Fibroblast of lung (primary cell): Measurements from ENCODE around the gene CXCL13. TPM values are rescaled to one million over a fixed set of nuclear protein-coding genes. Genes with fewer than 3 reads are reported as not detected.
"Not testable (repeated sequence)": the region's sequence is repeated elsewhere in the genome, so short reads cannot be mapped to it uniquely, and the experiment has no call there.

Source experiments
- DNase-seq, 2 donors: peaks; one replicate each; pipeline versions ENCODE4 v3.0.0 to v3.0.0-alpha.2; 2010; ENCODE audit warnings: low read depth in 2 of 2
- H2AFZ ChIP-seq: 2 replicates; pipeline ENCODE4 v1.5.1; 2012; ENCODE audit warnings: low read length, control low read depth, inconsistent platforms
- H3K27ac ChIP-seq: 2 replicates; pipeline ENCODE4 v1.5.1; 2011; ENCODE audit warnings: low read length, control low read depth; ENCODE audit not compliant: insufficient read depth
- H3K27me3 ChIP-seq: 2 replicates; pipeline ENCODE4 v1.5.1; 2011; ENCODE audit warnings: mild to moderate bottlenecking, low read length; ENCODE audit not compliant: control insufficient read depth, insufficient read depth
- H3K36me3 ChIP-seq: 2 replicates; pipeline ENCODE4 v1.5.1; 2011; ENCODE audit warnings: low read length; ENCODE audit not compliant: control insufficient read depth, insufficient read depth
- H3K4me1 ChIP-seq: 2 replicates; pipeline ENCODE4 v1.5.1; 2011; ENCODE audit warnings: low read length; ENCODE audit not compliant: control insufficient read depth, insufficient read depth; ENCODE audit errors: extremely low read depth
- H3K4me2 ChIP-seq: 2 replicates; pipeline ENCODE4 v1.5.1; 2011; ENCODE audit warnings: low read length, control low read depth; ENCODE audit not compliant: insufficient read depth; ENCODE audit errors: extremely low read depth
- H3K4me3 ChIP-seq, 4 experiments: fragments of 200-600 bp in 1 of 4; sonication (generic) in 1 of 4; replicated peaks in 1 of 4; 2 replicates each; pipeline ENCODE4 v1.5.1; 2011 to 2016; ENCODE audit warnings: low read length in 4 of 4, low read depth in 3 of 4, mild to moderate bottlenecking in 3 of 4, control low read depth in 2 of 4, inconsistent platforms in 1 of 4, mixed read lengths in 1 of 4; ENCODE audit not compliant: insufficient read depth in 1 of 4; ENCODE audit errors: control extremely low read depth in 1 of 4
- H3K79me2 ChIP-seq: 2 replicates; pipeline ENCODE4 v1.5.1; 2012; ENCODE audit warnings: mild to moderate bottlenecking, low read length, inconsistent platforms; ENCODE audit not compliant: control insufficient read depth, insufficient read depth
- H3K9ac ChIP-seq: 2 replicates; pipeline ENCODE4 v1.5.1; 2011; ENCODE audit warnings: mild to moderate bottlenecking, low read length, control low read depth; ENCODE audit not compliant: insufficient read depth
- H3K9me3 ChIP-seq: 2 replicates; pipeline ENCODE4 v1.5.1; 2012; ENCODE audit warnings: low read depth, low read length; ENCODE audit not compliant: control insufficient read depth, insufficient read depth
- H4K20me1 ChIP-seq: 2 replicates; pipeline ENCODE4 v1.5.1; 2011; ENCODE audit warnings: low read length; ENCODE audit not compliant: control insufficient read depth, insufficient read depth; ENCODE audit errors: extremely low read depth
- EZH2 ChIP-seq: IDR thresholded peaks from 2 replicates; pipeline ENCODE4 v1.5.1; 2012; ENCODE audit warnings: low read length, control low read depth, mild to moderate bottlenecking; ENCODE audit errors: missing control alignments
- polyA plus RNA-seq, 2 donors: library from polyadenylated mRNA; depleted of rRNA in 1 of 2; stranded (reverse) in 1 of 2; unstranded in 1 of 2; fragments of >200 nt; gene quantifications; 2 replicates each; pipeline ENCODE4 v1.2.1, GENCODE V29; 2011 to 2012; ENCODE audit warnings: missing spikeins in 1 of 2
- total RNA-seq: library from RNA; depleted of rRNA; stranded (reverse); fragments of >200 nt; gene quantifications from 2 replicates; pipeline ENCODE4 v1.2.1, GENCODE V29; 2014
- TF ChIP-seq, protein P1 (sequence below), 2 donors: IDR thresholded peaks in 1 of 2; conservative IDR thresholded peaks in 1 of 2; 1 replicate in 1 of 2; 2 replicates in 1 of 2; pipeline ENCODE4 v1.5.1; 2011 to 2012; ENCODE audit warnings: low read length in 2 of 2, control low read depth in 1 of 2, inconsistent platforms in 1 of 2, low read depth in 1 of 2, mild to moderate bottlenecking in 1 of 2

CXCL13 gene
- total and polyA plus RNA-seq, 2 donors (not counting 1 experiment from before 2014, with no cell fraction given): not detected

- H3K79me2 ChIP-seq: no peaks in the 10 kb centered on the region
- H3K4me2 ChIP-seq: no peak overlapping the region
- H3K4me3 ChIP-seq: no peak overlapping the region
- H4K20me1 ChIP-seq: no peaks in the 10 kb centered on the region
- peak in 1 of 2 donors; percentile 63 for DNase-seq
- peaks cover 2% of the 10 kb centered on the region for H3K27me3 ChIP-seq
- no peaks in the 10 kb centered on the region for H3K4me1 ChIP-seq
- H2AFZ ChIP-seq: no peak overlapping the region
- H3K27ac ChIP-seq: no peak overlapping the region
- H3K9ac ChIP-seq: no peak overlapping the region
- TF ChIP-seq EZH2: no peak
- H3K9me3 ChIP-seq: no peaks in the 10 kb centered on the region
- H3K36me3 ChIP-seq: no peaks in the 10 kb centered on the region
Observed at GRCh38 chr4:77564231-77564630, 41.4 kb upstream of the CXCL13 start.

GRCh38 chr4:77566148-77566547 lies 39.5 kb upstream of the CXCL13 start:
- Histone ChIP-seq H3K4me1 (no peaks in the 10 kb centered on the region), H3K4me2 (no peak overlapping the region), H3K9ac (no peak overlapping the region), H2AFZ (no peak overlapping the region), H3K27ac (no peak overlapping the region), H3K4me3 (no peak overlapping the region), H3K9me3 (no peaks in the 10 kb centered on the region), H3K79me2 (no peaks in the 10 kb centered on the region), H4K20me1 (no peaks in the 10 kb centered on the region), H3K36me3 (no peaks in the 10 kb centered on the region), H3K27me3 (peaks cover 2% of the 10 kb centered on the region)
- TF ChIP-seq, protein P1, sequence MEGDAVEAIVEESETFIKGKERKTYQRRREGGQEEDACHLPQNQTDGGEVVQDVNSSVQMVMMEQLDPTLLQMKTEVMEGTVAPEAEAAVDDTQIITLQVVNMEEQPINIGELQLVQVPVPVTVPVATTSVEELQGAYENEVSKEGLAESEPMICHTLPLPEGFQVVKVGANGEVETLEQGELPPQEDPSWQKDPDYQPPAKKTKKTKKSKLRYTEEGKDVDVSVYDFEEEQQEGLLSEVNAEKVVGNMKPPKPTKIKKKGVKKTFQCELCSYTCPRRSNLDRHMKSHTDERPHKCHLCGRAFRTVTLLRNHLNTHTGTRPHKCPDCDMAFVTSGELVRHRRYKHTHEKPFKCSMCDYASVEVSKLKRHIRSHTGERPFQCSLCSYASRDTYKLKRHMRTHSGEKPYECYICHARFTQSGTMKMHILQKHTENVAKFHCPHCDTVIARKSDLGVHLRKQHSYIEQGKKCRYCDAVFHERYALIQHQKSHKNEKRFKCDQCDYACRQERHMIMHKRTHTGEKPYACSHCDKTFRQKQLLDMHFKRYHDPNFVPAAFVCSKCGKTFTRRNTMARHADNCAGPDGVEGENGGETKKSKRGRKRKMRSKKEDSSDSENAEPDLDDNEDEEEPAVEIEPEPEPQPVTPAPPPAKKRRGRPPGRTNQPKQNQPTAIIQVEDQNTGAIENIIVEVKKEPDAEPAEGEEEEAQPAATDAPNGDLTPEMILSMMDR (conservative IDR thresholded peaks at IDR 0.05 in 1 of 2, IDR thresholded peaks at IDR 0.05 in 1 of 2; ENCODE audit: low read depth in 1 of 2, low read length in 2 of 2): no peak
- no peak for TF ChIP-seq EZH2
- DNase-seq: no peak

DNA sequence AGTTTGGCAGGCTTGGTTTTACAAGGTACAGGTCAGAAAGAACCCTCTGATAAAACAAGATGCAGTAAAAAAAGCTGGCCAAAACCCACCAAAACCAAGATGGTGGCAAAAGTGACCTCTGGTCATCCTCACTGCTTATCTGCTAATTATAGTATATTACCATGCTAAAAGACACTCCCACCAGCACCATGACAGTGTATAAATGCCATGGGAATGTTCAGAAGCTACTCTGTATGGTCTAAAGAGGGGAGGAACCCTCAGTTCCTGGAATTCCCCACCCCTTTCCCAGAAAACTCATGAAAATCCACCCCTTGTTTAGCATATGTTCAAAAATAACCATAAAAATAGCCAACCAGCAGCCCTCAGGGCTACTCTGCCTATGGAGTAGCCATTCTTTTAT lies 38.1 kb upstream of the CXCL13 start:
- Histone ChIP-seq H3K4me3 (no peak overlapping the region), H3K4me2 (no peak overlapping the region), H2AFZ (no peak overlapping the region), H3K79me2 (no peaks in the 10 kb centered on the region), H3K27me3 (peaks cover 2% of the 10 kb centered on the region), H4K20me1 (no peaks in the 10 kb centered on the region), H3K9ac (no peak overlapping the region), H3K36me3 (no peaks in the 10 kb centered on the region), H3K4me1 (no peaks in the 10 kb centered on the region), H3K9me3 (no peaks in the 10 kb centered on the region), H3K27ac (no peak overlapping the region)
- peak in 1 of 2 donors; percentile 5 for DNase-seq
- TF ChIP-seq, protein P1 (conservative IDR thresholded peaks at IDR 0.05 in 1 of 2, IDR thresholded peaks at IDR 0.05 in 1 of 2; ENCODE audit: low read depth in 1 of 2, low read length in 2 of 2): no peak
- no peak for TF ChIP-seq EZH2

GRCh38 chr4:77570508-77571214 lies 35.0 kb upstream of the CXCL13 start:
- H3K9ac ChIP-seq, H2AFZ ChIP-seq, H3K9me3 ChIP-seq, H3K27ac ChIP-seq, DNase-seq, H3K4me3 ChIP-seq, H3K79me2 ChIP-seq, H3K4me2 ChIP-seq, H3K36me3 ChIP-seq, H3K27me3 ChIP-seq, H4K20me1 ChIP-seq, H3K4me1 ChIP-seq: not testable (repeated sequence)
